Psoas muscle (tissue), 8 donors: ENCODE measurements around the gene ADAMTSL5. TPM values are rescaled to one million over a fixed set of nuclear protein-coding genes. Genes with fewer than 3 reads are reported as not detected.

ENCODE experiments used
- ATAC-seq, 4 donors: fragments of 200-7000 bp; cut with Tn5 transposase; one replicate each; pipeline ENCODE4 v1.9.1; 2020; ENCODE audit warnings: moderate library complexity in 3 of 4, mild to moderate bottlenecking in 2 of 4
- DNase-seq, 2 donors: peaks; one replicate each; pipeline ENCODE4 v3.0.0-alpha.2; 2020
- H3K27ac ChIP-seq: fragments of 200-600 bp; one replicate; pipeline ENCODE4 v1.8.0; 2022
- H3K27me3 ChIP-seq, 3 donors: fragments of 200-600 bp in 1 of 3; one replicate each; pipeline versions ENCODE4 v1.6.1 to v1.8.0; 2013 to 2022; ENCODE audit warnings: low read length in 2 of 3, mild to moderate bottlenecking in 2 of 3, moderate library complexity in 1 of 3; ENCODE audit not compliant: insufficient read depth in 3 of 3
- H3K36me3 ChIP-seq, 2 donors: fragments of 200-600 bp in 1 of 2; one replicate each; pipeline versions ENCODE4 v1.6.1 to v1.8.0; 2013 to 2022; ENCODE audit warnings: low read depth in 1 of 2, mild to moderate bottlenecking in 1 of 2, moderate library complexity in 1 of 2; ENCODE audit not compliant: insufficient read depth in 1 of 2
- H3K4me1 ChIP-seq: fragments of 200-600 bp; one replicate; pipeline ENCODE4 v1.8.0; 2022
- H3K4me3 ChIP-seq: fragments of 200-600 bp; one replicate; pipeline ENCODE4 v1.8.0; 2022; ENCODE audit warnings: mild to moderate bottlenecking
- H3K9me3 ChIP-seq: fragments of 200-600 bp; one replicate; pipeline ENCODE4 v1.8.0; 2022
- CTCF ChIP-seq: fragments of 200-600 bp; IDR thresholded peaks from one replicate; pipeline ENCODE4 v1.8.0; 2022; ENCODE audit warnings: antibody characterized with exemption
- WGBS, 3 donors: extraction: QIAGEN DNeasy Blood & Tissue Kit; methylation state at CpG; one replicate each; pipeline versions ENCODE4 v1.1.6 to v1.1.7; 2013; 5-methylcytosine and 5-hydroxymethylcytosine counted together
- intact Hi-C, 2 donors: fragments of 100-400 bp; cut with DNase I; formaldehyde crosslinking; loops; one replicate each; pipeline versions ENCODE4 v1.11.0 to v1.14.2; 2022
- polyA plus RNA-seq, 3 donors: library from polyadenylated mRNA; stranded (reverse); fragments of 200-250 nt; gene quantifications; one replicate each; pipeline ENCODE4 v1.2.3, GENCODE V29; 2013
- total RNA-seq, 4 donors: library from RNA; stranded (reverse); fragmentation: NEBNext Ultra II Directional in 2 of 4; extraction: Animal tissue kit (Norgen Biotek cat#: 25700) in 2 of 4; gene quantifications; one replicate each; pipeline versions ENCODE4 v1.2.1 to v1.2.4, GENCODE V29; 2021 to 2023
- donor health status: healthy with polysubstance abuse.
- donor health status: DM: no; HTN: no; CAD: no; lungs with moderate emphysema.
- donor health status: Bipolar disorder and iron deficiency.
- donor health status: healthy.
- donor health status: DM: yes; HTN: yes; CAD: no.
- donor health status: DM: no; HTN: no; CAD: no.
- donor health status: DM: no; HTN: no; CAD: no.
- donor health status: DM: yes; HTN: yes; CAD: no.

ADAMTSL5 gene
- total and polyA plus RNA-seq, 7 donors: 3.9 to 20.1 (median 12.6) TPM

- H3K36me3 ChIP-seq: no peaks in the 10 kb centered on the region
- peak overlapping the region; percentile 36 for H3K4me3 ChIP-seq
- no peak overlapping the region for H3K27ac ChIP-seq
- DNase-seq (peak; percentile 35 to 73), ATAC-seq (peak; percentile 45 to 68 (median 65))
- intact Hi-C loops: loop anchor here in 1 of 2 donors (5.0 kb wide), 1 partner anchor 113 kb away; a partner anchor contains a TSS
- peaks cover 0 to 62% (median 47%) of the 10 kb centered on the region in 3 donors for H3K27me3 ChIP-seq
- 39 to 43% (median 40%) methylated on average over 61 to 83 of the region's 83 CpGs for WGBS, 3 donors
- no peaks in the 10 kb centered on the region for H3K9me3 ChIP-seq
- peak; percentile 53 for TF ChIP-seq CTCF
- H3K4me1 ChIP-seq: peaks cover 26% of the 10 kb centered on the region
These were observed 47.4 kb downstream of the ADAMTSL5 start for GRCh38 chr19:1465191-1466016.

- H3K4me1 ChIP-seq: no peaks in the 10 kb centered on the region
- TF ChIP-seq CTCF: no peak
- intact Hi-C loops: no loop called here
- ATAC-seq: no peak
- peaks cover 0 to 49% (median 22%) of the 10 kb centered on the region in 3 donors for H3K27me3 ChIP-seq
- H3K36me3 ChIP-seq: no peaks in the 10 kb centered on the region
- no peaks in the 10 kb centered on the region for H3K9me3 ChIP-seq
- H3K27ac ChIP-seq: no peak overlapping the region
- DNase-seq: peak in 1 of 2 donors; percentile 44
- no peak overlapping the region for H3K4me3 ChIP-seq
- 90 to 92% (median 91%) methylated on average over 22 to 24 of the region's 24 CpGs for WGBS, 3 donors
These were observed 51.0 kb downstream of the ADAMTSL5 start for GRCh38 chr19:1461862-1462261.

- no peak for TF ChIP-seq CTCF
- intact Hi-C loops: no loop called here
- H3K27ac ChIP-seq: no peak overlapping the region
- DNase-seq (peak in 1 of 2 donors; percentile 39), ATAC-seq (no peak)
- no peaks in the 10 kb centered on the region for H3K36me3 ChIP-seq
- H3K4me1 ChIP-seq: no peaks in the 10 kb centered on the region
- 89 to 95% (median 91%) methylated on average over 35 to 36 of the region's 36 CpGs for WGBS, 3 donors
- no peaks in the 10 kb centered on the region for H3K9me3 ChIP-seq
- peaks cover 0 to 48% (median 21%) of the 10 kb centered on the region in 3 donors for H3K27me3 ChIP-seq
- no peak overlapping the region for H3K4me3 ChIP-seq
These were observed 52.5 kb downstream of the ADAMTSL5 start for GRCh38 chr19:1460033-1460995.

- DNase-seq (peak in 1 of 2 donors; percentile 31), ATAC-seq (no peak)
- WGBS, 3 donors: 64 to 76% (median 69%) methylated on average over 9 of the region's 9 CpGs
- intact Hi-C loops: no loop called here
- Histone ChIP-seq H3K27ac (no peak overlapping the region), H3K27me3 (peaks cover 0 to 48% (median 23%) of the 10 kb centered on the region in 3 donors), H3K4me1 (no peaks in the 10 kb centered on the region), H3K9me3 (no peaks in the 10 kb centered on the region), H3K36me3 (no peaks in the 10 kb centered on the region), H3K4me3 (no peak overlapping the region)
- no peak for TF ChIP-seq CTCF
These were observed 53.3 kb downstream of the ADAMTSL5 start for GRCh38 chr19:1459479-1459878.
